ENCODE measurements around the gene NPTXR. TPM values are rescaled to one million over a fixed set of nuclear protein-coding genes. Genes with fewer than 3 reads are reported as not detected.

NPTXR gene
- total and polyA plus RNA-seq, 2 of the 4 experiments (the other 2 are of a cell fraction) = 0.36 to 2.2 TPM

DNA sequence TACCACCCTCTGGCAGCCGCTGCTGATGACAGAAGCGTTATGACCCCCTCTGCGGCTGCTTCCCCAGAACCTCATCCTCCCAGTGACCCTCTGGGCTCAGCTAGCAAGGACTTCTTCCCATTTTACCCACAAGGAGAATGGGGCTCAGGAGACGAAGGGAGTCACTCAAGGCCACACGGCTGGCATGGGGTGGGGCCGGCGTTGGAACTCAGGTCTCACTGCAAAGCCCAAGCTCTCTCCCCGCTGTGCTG lies 71.3 kb downstream of the NPTXR start:
- no peak overlapping the region for H2AK5ac ChIP-seq (ENCODE audit: low read depth, low read length)
- H3K4me2 ChIP-seq (ENCODE audit: low read depth, low read length) = no peak overlapping the region
- H3K27ac ChIP-seq (ENCODE audit: insufficient read depth, low read length) = no peak overlapping the region
- intact Hi-C loops (cut with micrococcal nuclease) (no loop called here), in situ Hi-C loops (cut with MboI; ENCODE audit: low sequenced_read_pairs) (no loop called here), dilution Hi-C loops (cut with HindIII; ENCODE audit: low sequenced_read_pairs, unreplicated experiment) (no loop called here)
- H4K5ac ChIP-seq (ENCODE audit: low read depth, low read length) = no peak overlapping the region
- POLR2A ChIA-PET (ENCODE audit: unreplicated experiment) = no interaction called here
- H2BK5ac ChIP-seq (ENCODE audit: low read depth, low read length, poor library complexity, severe bottlenecking) = no peak overlapping the region
- H3K36me3 ChIP-seq (ENCODE audit: control insufficient read depth, insufficient read depth, low read length) = no peaks in the 10 kb centered on the region
- H3K14ac ChIP-seq (replicated peaks; ENCODE audit: low read depth, low read length) = no peak overlapping the region
- H2BK15ac ChIP-seq (ENCODE audit: low read depth, low read length) = no peak overlapping the region
- WGBS, 2 experiments (ENCODE audit: extremely low coverage in 2 of 2, insufficient read length in 1 of 2) = 71% methylated on average over 6 of the region's 8 CpGs; no CpG with 5 or more reads in 1 of the 2 experiments
- no peak overlapping the region for H2BK20ac ChIP-seq (ENCODE audit: low read depth, low read length)
- no peak for ATAC-seq (ENCODE audit: low read depth)
- no peak for DNase-seq
- H3K56ac ChIP-seq (ENCODE audit: extremely low read depth, insufficient read depth, low read length) = no peak overlapping the region
- H4K20me1 ChIP-seq (ENCODE audit: insufficient read depth, low read length) = no peaks in the 10 kb centered on the region
- no peak overlapping the region for H3K9ac ChIP-seq (ENCODE audit: low read depth, low read length)
- H2AFZ ChIP-seq (replicated peaks; ENCODE audit: low read length, poor library complexity) = no peak overlapping the region
- H3K4me1 ChIP-seq (ENCODE audit: control insufficient read depth, insufficient read depth, low read length) = no peaks in the 10 kb centered on the region
- H3K18ac ChIP-seq (ENCODE audit: low read depth, low read length) = no peak overlapping the region
- no peak overlapping the region for H2AK9ac ChIP-seq (replicated peaks; ENCODE audit: low read depth, low read length, poor library complexity)
- H3K4ac ChIP-seq (ENCODE audit: low read depth, low read length) = no peak overlapping the region
- no peak overlapping the region for H4K8ac ChIP-seq (ENCODE audit: low read depth in 2 of 2, low read length in 2 of 2)
- no peak overlapping the region for H2BK120ac ChIP-seq (ENCODE audit: low read depth, low read length)
- no peaks in the 10 kb centered on the region for H3K9me1 ChIP-seq (ENCODE audit: insufficient read depth, low read length)
- H3K23ac ChIP-seq (ENCODE audit: low read depth, low read length) = no peak overlapping the region
- H3K9me3 ChIP-seq (ENCODE audit: control insufficient read depth, insufficient read depth, low read length) = no peaks in the 10 kb centered on the region
- no TSS peak for BruUV-seq (replicated peaks)
- no peak overlapping the region for H4K91ac ChIP-seq (ENCODE audit: insufficient read depth, low read depth, low read length)
- CTCF ChIA-PET = interaction anchor here (0.6 kb wide), 1 partner anchor 454 kb away, joined by 3 read pairs; no protein-coding TSS in a partner anchor
- no peaks in the 10 kb centered on the region for H3K27me3 ChIP-seq (ENCODE audit: control insufficient read depth, insufficient read depth, low read length)
- no peaks in the 10 kb centered on the region for H3K79me1 ChIP-seq (ENCODE audit: low read depth in 1 of 2, low read length in 2 of 2)
- no peak overlapping the region for H3K4me3 ChIP-seq (ENCODE audit: insufficient read depth, low read depth, low read length)
- TF ChIP-seq CHD1 (IDR thresholded peaks at IDR 0.05; ENCODE audit: low read depth, low read length) = no peak
- TF ChIP-seq BHLHE40 (IDR thresholded peaks at IDR 0.05; ENCODE audit: low read depth, low read length) = no peak
- TF ChIP-seq, protein P1, sequence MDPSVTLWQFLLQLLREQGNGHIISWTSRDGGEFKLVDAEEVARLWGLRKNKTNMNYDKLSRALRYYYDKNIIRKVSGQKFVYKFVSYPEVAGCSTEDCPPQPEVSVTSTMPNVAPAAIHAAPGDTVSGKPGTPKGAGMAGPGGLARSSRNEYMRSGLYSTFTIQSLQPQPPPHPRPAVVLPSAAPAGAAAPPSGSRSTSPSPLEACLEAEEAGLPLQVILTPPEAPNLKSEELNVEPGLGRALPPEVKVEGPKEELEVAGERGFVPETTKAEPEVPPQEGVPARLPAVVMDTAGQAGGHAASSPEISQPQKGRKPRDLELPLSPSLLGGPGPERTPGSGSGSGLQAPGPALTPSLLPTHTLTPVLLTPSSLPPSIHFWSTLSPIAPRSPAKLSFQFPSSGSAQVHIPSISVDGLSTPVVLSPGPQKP (IDR thresholded peaks at IDR 0.05; ENCODE audit: borderline replicate concordance, low read depth, low read length) = no peak
- TF ChIP-seq MAZ (IDR thresholded peaks at IDR 0.05; ENCODE audit: borderline replicate concordance, low read depth, low read length) = no peak
- TF ChIP-seq MXI1 (IDR thresholded peaks at IDR 0.05; ENCODE audit: borderline replicate concordance, low read depth, low read length) = no peak
- TF ChIP-seq FOS (IDR thresholded peaks at IDR 0.05; ENCODE audit: low read depth, low read length) = no peak
- no peak for TF ChIP-seq MAFK (IDR thresholded peaks at IDR 0.05; ENCODE audit: low read depth, low read length)
- TF ChIP-seq RCOR1 (IDR thresholded peaks at IDR 0.05; ENCODE audit: insufficient replicate concordance, low read length) = no peak
- TF ChIP-seq RAD21 (IDR thresholded peaks at IDR 0.05; ENCODE audit: low read length) = no peak
- no peak for TF ChIP-seq CEBPB (IDR thresholded peaks at IDR 0.05; ENCODE audit: low read depth, low read length)
- TF ChIP-seq, protein P2, sequence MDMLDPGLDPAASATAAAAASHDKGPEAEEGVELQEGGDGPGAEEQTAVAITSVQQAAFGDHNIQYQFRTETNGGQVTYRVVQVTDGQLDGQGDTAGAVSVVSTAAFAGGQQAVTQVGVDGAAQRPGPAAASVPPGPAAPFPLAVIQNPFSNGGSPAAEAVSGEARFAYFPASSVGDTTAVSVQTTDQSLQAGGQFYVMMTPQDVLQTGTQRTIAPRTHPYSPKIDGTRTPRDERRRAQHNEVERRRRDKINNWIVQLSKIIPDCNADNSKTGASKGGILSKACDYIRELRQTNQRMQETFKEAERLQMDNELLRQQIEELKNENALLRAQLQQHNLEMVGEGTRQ (IDR thresholded peaks at IDR 0.05; ENCODE audit: low read depth, low read length) = no peak
- no peak for TF ChIP-seq NFE2L2 (IDR thresholded peaks at IDR 0.05; ENCODE audit: low read depth, low read length)
- TF ChIP-seq SMC3 (IDR thresholded peaks at IDR 0.05; ENCODE audit: low read depth, low read length) = no peak
- no peak for TF ChIP-seq RFX5 (IDR thresholded peaks at IDR 0.05; ENCODE audit: low read depth, low read length)
- TF ChIP-seq, protein P3, sequence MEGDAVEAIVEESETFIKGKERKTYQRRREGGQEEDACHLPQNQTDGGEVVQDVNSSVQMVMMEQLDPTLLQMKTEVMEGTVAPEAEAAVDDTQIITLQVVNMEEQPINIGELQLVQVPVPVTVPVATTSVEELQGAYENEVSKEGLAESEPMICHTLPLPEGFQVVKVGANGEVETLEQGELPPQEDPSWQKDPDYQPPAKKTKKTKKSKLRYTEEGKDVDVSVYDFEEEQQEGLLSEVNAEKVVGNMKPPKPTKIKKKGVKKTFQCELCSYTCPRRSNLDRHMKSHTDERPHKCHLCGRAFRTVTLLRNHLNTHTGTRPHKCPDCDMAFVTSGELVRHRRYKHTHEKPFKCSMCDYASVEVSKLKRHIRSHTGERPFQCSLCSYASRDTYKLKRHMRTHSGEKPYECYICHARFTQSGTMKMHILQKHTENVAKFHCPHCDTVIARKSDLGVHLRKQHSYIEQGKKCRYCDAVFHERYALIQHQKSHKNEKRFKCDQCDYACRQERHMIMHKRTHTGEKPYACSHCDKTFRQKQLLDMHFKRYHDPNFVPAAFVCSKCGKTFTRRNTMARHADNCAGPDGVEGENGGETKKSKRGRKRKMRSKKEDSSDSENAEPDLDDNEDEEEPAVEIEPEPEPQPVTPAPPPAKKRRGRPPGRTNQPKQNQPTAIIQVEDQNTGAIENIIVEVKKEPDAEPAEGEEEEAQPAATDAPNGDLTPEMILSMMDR (conservative IDR thresholded peaks at IDR 0.05; ENCODE audit: low read depth, low read length) = no peak
- TF ChIP-seq POLR2A (IDR thresholded peaks at IDR 0.05; ENCODE audit: low read depth, low read length) = no peak

Measured in IMR-90 (cell line).